Keratinocyte (primary cell): ENCODE data around the gene TMA7. TPM values are rescaled to one million over a fixed set of nuclear protein-coding genes. Genes with fewer than 3 reads are reported as not detected.

Experiments
- DNase-seq: peaks from one replicate; pipeline ENCODE4 v3.0.0-alpha.2; 2011; ENCODE audit warnings: low read depth, missing footprints, low spot score
- FAIRE-seq: peaks from 2 replicates; lab custom pipeline; 2011; peaks lifted over from hg19 to GRCh38; lab: Jason Lieb, UNC
- H2AFZ ChIP-seq: 2 replicates; pipeline ENCODE4 v1.6.0; 2012; ENCODE audit warnings: low read length, control low read depth, inconsistent platforms; ENCODE audit not compliant: control insufficient read depth
- H3K27ac ChIP-seq: 2 replicates; pipeline ENCODE4 v1.5.1; 2011; ENCODE audit warnings: low read length; ENCODE audit not compliant: control insufficient read depth, insufficient read depth
- H3K27me3 ChIP-seq: 3 replicates; pipeline ENCODE4 v1.6.0; 2011; ENCODE audit warnings: low read length; ENCODE audit not compliant: control insufficient read depth, insufficient read depth; ENCODE audit errors: extremely low read depth
- H3K36me3 ChIP-seq, 2 experiments: 2 replicates in 1 of 2; 3 replicates in 1 of 2; pipeline ENCODE4 v1.5.1; 2011; ENCODE audit warnings: low read length in 2 of 2, mild to moderate bottlenecking in 1 of 2; ENCODE audit not compliant: control insufficient read depth in 2 of 2, insufficient read depth in 2 of 2; ENCODE audit errors: extremely low read depth in 1 of 2
- H3K4me1 ChIP-seq: 3 replicates; pipeline ENCODE4 v1.5.1; 2011; ENCODE audit warnings: low read length; ENCODE audit not compliant: control insufficient read depth, insufficient read depth; ENCODE audit errors: extremely low read depth
- H3K4me2 ChIP-seq: 3 replicates; pipeline ENCODE4 v1.6.0; 2011; ENCODE audit warnings: low read depth, low read length; ENCODE audit not compliant: control insufficient read depth, insufficient read depth; ENCODE audit errors: extremely low read depth
- H3K4me3 ChIP-seq, 3 experiments: fragments of 200-600 bp in 1 of 3; sonication (generic) in 1 of 3; 2 replicates in 2 of 3; 3 replicates in 1 of 3; pipeline ENCODE4 v1.5.1; 2011 to 2016; ENCODE audit warnings: low read length in 3 of 3, mild to moderate bottlenecking in 3 of 3, control low read depth in 2 of 3, inconsistent platforms in 1 of 3, low read depth in 1 of 3, mixed read lengths in 1 of 3, mixed run types in 1 of 3, moderate library complexity in 1 of 3; ENCODE audit not compliant: control insufficient read depth in 2 of 3, insufficient read depth in 2 of 3; ENCODE audit errors: extremely low read depth in 1 of 3
- H3K79me2 ChIP-seq: 2 replicates; pipeline ENCODE4 v1.6.0; 2012; ENCODE audit warnings: low read length; ENCODE audit not compliant: control insufficient read depth, insufficient read depth
- H3K9ac ChIP-seq: 3 replicates; pipeline ENCODE4 v1.6.0; 2011; ENCODE audit warnings: low read length; ENCODE audit not compliant: control insufficient read depth, insufficient read depth; ENCODE audit errors: extremely low read depth
- H3K9me1 ChIP-seq: 3 replicates; pipeline ENCODE4 v1.6.0; 2011; ENCODE audit warnings: low read length; ENCODE audit not compliant: control insufficient read depth, insufficient read depth; ENCODE audit errors: extremely low read depth
- H3K9me3 ChIP-seq: 2 replicates; pipeline ENCODE4 v1.5.1; 2012; ENCODE audit warnings: low read depth, low read length; ENCODE audit not compliant: control insufficient read depth
- H4K20me1 ChIP-seq: 3 replicates; pipeline ENCODE4 v1.6.0; 2011; ENCODE audit warnings: low read length; ENCODE audit not compliant: control insufficient read depth, insufficient read depth; ENCODE audit errors: extremely low read depth
- CTCF ChIP-seq, 3 experiments: IDR thresholded peaks in 1 of 3; conservative IDR thresholded peaks in 1 of 3; optimal IDR thresholded peaks in 1 of 3; 2 replicates in 2 of 3; 3 replicates in 1 of 3; pipeline versions ENCODE3 to v1.5.1; 2011; ENCODE audit warnings: low read length in 3 of 3, mild to moderate bottlenecking in 3 of 3, moderate library complexity in 2 of 3, control low read depth in 1 of 3, inconsistent platforms in 1 of 3; ENCODE audit not compliant: insufficient read depth in 2 of 3; ENCODE audit errors: extremely low read depth in 1 of 3
- EZH2 ChIP-seq: IDR thresholded peaks from one replicate; pipeline ENCODE4 v1.6.1; 2012; ENCODE audit warnings: inconsistent platforms, mild to moderate bottlenecking, low read length, moderate library complexity
- dilution Hi-C: fragments of 300-500 bp; cut with MboI; formaldehyde crosslinking; loops from one replicate; pipeline ENCODE4 v1.7.0; 2020; ENCODE audit warnings: low sequenced_read_pairs; ENCODE audit not compliant: extremely low pct_ligation_motif_present
- polyA plus RNA-seq, 5 experiments: library from polyadenylated mRNA; depleted of rRNA in 3 of 5; stranded (reverse) in 3 of 5; stranded (forward) in 1 of 5; unstranded in 1 of 5; fragments of >200 nt; gene quantifications; 1 replicate in 1 of 5; 2 replicates in 3 of 5; 3 replicates in 1 of 5; pipeline versions ENCODE4 v1.2.1 to v1.2.3, GENCODE V29; 2011 to 2012; ENCODE audit warnings: missing spikeins in 2 of 5, low read depth in 1 of 5, low replicate concordance in 1 of 5

Gene TMA7
- polyA plus RNA-seq, 1 donor (not counting 4 experiments of a cell fraction or from before 2014, with no cell fraction given), result 418 TPM

- Histone ChIP-seq H3K4me2 (no peak overlapping the region), H3K27me3 (no peaks in the 10 kb centered on the region), H3K4me1 (peaks cover 52% of the 10 kb centered on the region), H2AFZ (no peak overlapping the region), H3K79me2 (peaks cover 30% of the 10 kb centered on the region), H4K20me1 (peaks cover 4% of the 10 kb centered on the region), H3K9me1 (peaks cover 3% of the 10 kb centered on the region), H3K9me3 (no peaks in the 10 kb centered on the region), H3K27ac (no peak overlapping the region), H3K4me3 (no peak overlapping the region), H3K36me3 (peaks cover 4 to 26% of the 10 kb centered on the region in 2 experiments), H3K9ac (no peak overlapping the region)
- no peak for DNase-seq
- dilution Hi-C loops, result loop anchor here (25.0 kb wide), 1 partner anchor 175 kb away; no protein-coding TSS in a partner anchor
- no peak for FAIRE-seq
- no peak for TF ChIP-seq CTCF (optimal IDR thresholded peaks at IDR 0.05 in 1 of 3, IDR thresholded peaks at IDR 0.05 in 1 of 3, conservative IDR thresholded peaks at IDR 0.05 in 1 of 3; ENCODE audit: extremely low read depth in 1 of 3, insufficient read depth in 2 of 3, low read length in 3 of 3)
- TF ChIP-seq EZH2, result no peak
Observed at GRCh38 chr3:48436855-48437254, 3.2 kb upstream of the TMA7 start.

- Histone ChIP-seq H4K20me1 (peaks cover 4% of the 10 kb centered on the region), H3K9ac (no peak overlapping the region), H3K9me1 (peaks cover 3% of the 10 kb centered on the region), H3K4me1 (peaks cover 43% of the 10 kb centered on the region), H3K27ac (no peak overlapping the region), H3K36me3 (peaks cover 5 to 24% of the 10 kb centered on the region in 2 experiments), H3K9me3 (no peaks in the 10 kb centered on the region), H3K27me3 (no peaks in the 10 kb centered on the region), H3K79me2 (peaks cover 38% of the 10 kb centered on the region), H2AFZ (no peak overlapping the region), H3K4me3 (no peak overlapping the region), H3K4me2 (no peak overlapping the region)
- TF ChIP-seq EZH2 (no peak), CTCF (optimal IDR thresholded peaks at IDR 0.05 in 1 of 3, IDR thresholded peaks at IDR 0.05 in 1 of 3, conservative IDR thresholded peaks at IDR 0.05 in 1 of 3; ENCODE audit: extremely low read depth in 1 of 3, insufficient read depth in 2 of 3, low read length in 3 of 3) (no peak)
- DNase-seq (no peak), FAIRE-seq (no peak)
- dilution Hi-C loops, result loop anchor here (25.0 kb wide), 1 partner anchor 176 kb away; no protein-coding TSS in a partner anchor
Observed at GRCh38 chr3:48437812-48438211, 2.2 kb upstream of the TMA7 start.
